RWPE2 (cell line): Measurements from ENCODE around the gene ZBTB7C.

Experiments
- ATAC-seq: fragments of 200-7000 bp; cut with Tn5 transposase; 3 replicates; pipeline ENCODE4 v1.9.1; 2021; ENCODE audit warnings: low read depth
- DNase-seq: peaks from one replicate; pipeline ENCODE4 v3.0.0-alpha.2; 2020; ENCODE audit warnings: low spot score
- H3K27ac ChIP-seq: fragments of 450-650 bp; 2 replicates; pipeline ENCODE4 v1.5.1; 2017; ENCODE audit warnings: mild to moderate bottlenecking; ENCODE audit not compliant: poor library complexity, severe bottlenecking
- H3K27me3 ChIP-seq: fragments of 250-450 bp; sonication (Bioruptor Pico); 2 replicates; pipeline ENCODE4 v1.5.1; 2021; ENCODE audit warnings: mild to moderate bottlenecking, moderate library complexity; ENCODE audit not compliant: insufficient read depth, poor library complexity, severe bottlenecking
- H3K36me3 ChIP-seq: fragments of 250-450 bp; sonication (Bioruptor Pico); 2 replicates; pipeline ENCODE4 v1.5.1; 2020; ENCODE audit warnings: low read depth, mild to moderate bottlenecking, moderate library complexity
- H3K4me1 ChIP-seq: fragments of 250-450 bp; sonication (Bioruptor Pico); 2 replicates; pipeline ENCODE4 v1.5.1; 2021; ENCODE audit warnings: mild to moderate bottlenecking, moderate library complexity; ENCODE audit not compliant: insufficient read depth, poor library complexity, severe bottlenecking
- H3K4me3 ChIP-seq: fragments of 250-450 bp; sonication (Bioruptor Pico); 2 replicates; pipeline ENCODE4 v1.5.1; 2021; ENCODE audit warnings: mild to moderate bottlenecking, moderate library complexity; ENCODE audit not compliant: severe bottlenecking
- H3K9me3 ChIP-seq: fragments of 250-450 bp; sonication (Bioruptor Pico); 2 replicates; pipeline ENCODE4 v1.5.1; 2021; ENCODE audit warnings: mild to moderate bottlenecking, moderate library complexity; ENCODE audit not compliant: severe bottlenecking
- TF ChIP-seq, protein P1 (sequence below): fragments of 450-650 bp; IDR thresholded peaks from one replicate; pipeline ENCODE4 v1.5.1; 2017; ENCODE audit warnings: mild to moderate bottlenecking, moderate library complexity; ENCODE audit not compliant: poor library complexity, severe bottlenecking

ZBTB7C gene

DNA sequence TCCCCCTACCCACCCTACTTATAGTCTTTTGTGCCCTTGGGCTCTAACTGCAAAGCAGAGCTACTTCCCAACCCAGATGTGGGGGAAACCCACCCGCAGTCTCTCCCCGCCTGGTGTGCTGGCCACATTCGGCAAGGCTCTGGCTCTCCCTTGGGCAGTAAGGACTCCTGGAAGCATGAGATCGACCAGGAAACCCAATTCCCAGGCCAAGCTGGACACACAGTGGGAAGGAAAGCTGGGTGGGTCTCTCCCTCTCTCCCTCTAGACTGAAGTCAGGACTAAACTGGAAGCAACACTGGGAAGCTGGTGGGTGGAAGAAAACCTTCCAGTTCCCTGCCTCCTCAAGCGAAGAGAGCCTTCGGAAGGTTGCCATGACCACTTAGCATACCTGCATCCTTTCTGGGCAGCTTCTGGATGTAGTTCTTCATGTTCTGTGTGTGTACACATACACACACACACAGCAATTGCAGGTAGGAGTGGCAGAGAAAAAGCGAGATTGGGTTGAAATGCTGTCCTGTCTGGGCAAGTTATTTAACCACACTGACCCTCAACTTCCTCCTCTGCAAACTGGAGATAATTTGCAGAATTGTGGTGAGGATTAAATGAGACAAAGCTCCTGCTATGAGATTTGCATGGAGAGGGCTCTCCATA, 33.9 kb downstream of the ZBTB7C start:
- H3K36me3 ChIP-seq: no peaks in the 10 kb centered on the region
- no peak for ATAC-seq
- H3K27ac ChIP-seq: no peak overlapping the region
- TF ChIP-seq, protein P1, sequence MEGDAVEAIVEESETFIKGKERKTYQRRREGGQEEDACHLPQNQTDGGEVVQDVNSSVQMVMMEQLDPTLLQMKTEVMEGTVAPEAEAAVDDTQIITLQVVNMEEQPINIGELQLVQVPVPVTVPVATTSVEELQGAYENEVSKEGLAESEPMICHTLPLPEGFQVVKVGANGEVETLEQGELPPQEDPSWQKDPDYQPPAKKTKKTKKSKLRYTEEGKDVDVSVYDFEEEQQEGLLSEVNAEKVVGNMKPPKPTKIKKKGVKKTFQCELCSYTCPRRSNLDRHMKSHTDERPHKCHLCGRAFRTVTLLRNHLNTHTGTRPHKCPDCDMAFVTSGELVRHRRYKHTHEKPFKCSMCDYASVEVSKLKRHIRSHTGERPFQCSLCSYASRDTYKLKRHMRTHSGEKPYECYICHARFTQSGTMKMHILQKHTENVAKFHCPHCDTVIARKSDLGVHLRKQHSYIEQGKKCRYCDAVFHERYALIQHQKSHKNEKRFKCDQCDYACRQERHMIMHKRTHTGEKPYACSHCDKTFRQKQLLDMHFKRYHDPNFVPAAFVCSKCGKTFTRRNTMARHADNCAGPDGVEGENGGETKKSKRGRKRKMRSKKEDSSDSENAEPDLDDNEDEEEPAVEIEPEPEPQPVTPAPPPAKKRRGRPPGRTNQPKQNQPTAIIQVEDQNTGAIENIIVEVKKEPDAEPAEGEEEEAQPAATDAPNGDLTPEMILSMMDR: no peak
- no peaks in the 10 kb centered on the region for H3K4me1 ChIP-seq
- H3K27me3 ChIP-seq: no peaks in the 10 kb centered on the region
- no peaks in the 10 kb centered on the region for H3K9me3 ChIP-seq
- DNase-seq: no peak
- H3K4me3 ChIP-seq: no peak overlapping the region

DNA sequence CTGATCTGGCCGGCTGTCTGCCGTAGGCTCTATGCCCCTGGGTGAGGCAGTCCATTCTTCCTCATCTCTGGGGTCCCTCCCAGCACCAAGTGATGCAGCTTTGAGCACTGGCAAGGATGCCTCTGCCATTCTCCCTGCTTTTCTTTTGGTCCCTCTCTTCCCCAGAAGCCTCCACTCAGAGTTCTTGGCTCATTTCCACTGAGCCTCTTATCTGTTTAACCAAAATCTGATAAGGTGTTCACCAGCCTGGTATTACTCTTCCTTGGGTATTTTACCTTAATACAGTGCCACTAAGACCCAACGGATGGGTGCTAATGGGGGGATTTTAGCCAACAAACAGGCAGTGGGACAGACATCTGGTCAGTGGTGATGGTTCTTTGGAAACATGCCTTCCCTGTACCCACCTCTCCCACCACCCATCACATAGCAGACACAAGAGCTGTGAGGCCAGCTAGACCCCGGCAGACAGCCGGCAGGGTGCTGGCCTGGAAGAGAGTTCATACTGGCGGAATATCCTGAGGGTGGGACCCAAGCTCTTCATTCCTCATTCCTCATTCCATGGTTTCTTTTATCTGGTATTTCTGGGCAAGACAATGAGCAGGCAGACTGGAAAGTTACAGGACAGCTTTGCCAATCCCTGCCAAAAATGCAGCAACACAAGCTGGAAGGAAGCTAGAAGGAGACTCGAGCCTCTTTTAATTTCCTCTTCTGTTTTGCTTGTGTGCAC, 34.6 kb downstream of the ZBTB7C start:
- H3K9me3 ChIP-seq: no peaks in the 10 kb centered on the region

DNA sequence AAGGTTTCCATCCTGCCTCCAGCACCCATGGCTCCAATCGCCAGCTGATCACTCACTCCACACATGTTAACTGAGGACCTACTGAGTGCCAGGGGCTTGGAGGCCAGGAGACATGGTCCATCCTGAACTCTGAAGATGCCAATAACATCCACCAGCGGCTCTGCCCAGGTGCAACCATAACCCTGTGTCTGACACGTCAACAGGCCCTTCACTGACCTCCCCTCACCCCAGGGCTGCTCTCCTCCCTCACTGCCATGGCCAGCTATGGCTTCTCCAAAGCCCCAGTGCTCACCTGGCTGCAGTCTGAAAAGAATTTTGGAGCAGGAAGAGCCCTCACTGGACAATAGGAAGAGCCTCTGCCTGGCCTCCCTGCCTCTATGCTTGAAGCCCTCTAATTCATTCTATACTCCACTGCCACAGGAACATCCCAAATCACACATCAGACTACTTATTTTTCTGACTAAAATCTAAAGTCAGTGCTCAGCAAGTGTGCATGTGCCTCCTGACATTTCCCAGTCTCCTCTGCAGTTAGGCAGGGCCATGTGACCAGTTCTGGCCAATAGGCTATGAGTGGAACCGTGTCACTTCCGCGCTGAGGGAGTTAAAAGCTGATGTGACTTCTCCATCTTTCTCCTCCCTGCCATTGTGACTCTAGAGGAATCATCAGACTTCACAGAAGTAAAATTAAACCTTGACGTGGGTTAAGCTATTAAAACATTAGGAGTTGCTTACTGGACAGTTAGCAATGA, 37.2 kb downstream of the ZBTB7C start:
- TF ChIP-seq, protein P1: no peak
- H3K4me1 ChIP-seq: no peaks in the 10 kb centered on the region

More for the DNA sequence above, 34.6 kb downstream of the ZBTB7C start:
- Histone ChIP-seq H3K36me3 (no peaks in the 10 kb centered on the region), H3K4me3 (no peak overlapping the region), H3K4me1 (no peaks in the 10 kb centered on the region), H3K27me3 (no peaks in the 10 kb centered on the region), H3K27ac (no peak overlapping the region)
- TF ChIP-seq, protein P1: no peak
- ATAC-seq (no peak), DNase-seq (no peak)

DNA sequence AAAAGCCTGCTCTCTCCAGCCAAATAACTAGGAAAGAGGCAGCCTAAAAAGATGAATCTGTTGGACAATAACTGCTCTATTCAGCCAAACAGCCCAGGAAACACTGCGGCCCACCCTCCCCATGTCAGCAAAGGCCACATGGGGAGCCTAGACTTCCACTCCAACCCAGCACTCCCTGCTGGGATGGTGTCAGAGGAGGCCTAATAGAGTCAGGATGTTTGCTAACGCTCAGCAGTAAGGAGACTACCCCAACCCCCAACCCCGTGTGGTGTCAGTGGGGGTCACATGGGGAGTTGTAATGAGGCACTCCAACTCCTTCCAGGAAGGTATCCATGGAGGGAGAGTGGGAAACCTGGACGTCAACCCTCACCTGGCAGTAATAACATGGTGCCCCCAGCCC, 41.6 kb downstream of the ZBTB7C start:
- Histone ChIP-seq H3K9me3 (no peaks in the 10 kb centered on the region), H3K4me1 (no peaks in the 10 kb centered on the region), H3K27ac (no peak overlapping the region), H3K36me3 (no peaks in the 10 kb centered on the region), H3K4me3 (no peak overlapping the region), H3K27me3 (no peaks in the 10 kb centered on the region)
- no peak for ATAC-seq
- DNase-seq: no peak
- TF ChIP-seq, protein P1: no peak

More for the DNA sequence above, 37.2 kb downstream of the ZBTB7C start:
- DNase-seq (no peak), ATAC-seq (no peak)
- H3K9me3 ChIP-seq: no peaks in the 10 kb centered on the region
- H3K27ac ChIP-seq: no peak overlapping the region
- H3K4me3 ChIP-seq: no peak overlapping the region
- H3K36me3 ChIP-seq: no peaks in the 10 kb centered on the region
- H3K27me3 ChIP-seq: no peaks in the 10 kb centered on the region
